Measurements from ENCODE around the gene RRAS2. TPM values are rescaled to one million over a fixed set of nuclear protein-coding genes. Genes with fewer than 3 reads are reported as not detected.

Gene RRAS2
- total and polyA plus RNA-seq, 2 of the 4 experiments (the other 2 are of a cell fraction): 85.5 to 106 TPM

DNA sequence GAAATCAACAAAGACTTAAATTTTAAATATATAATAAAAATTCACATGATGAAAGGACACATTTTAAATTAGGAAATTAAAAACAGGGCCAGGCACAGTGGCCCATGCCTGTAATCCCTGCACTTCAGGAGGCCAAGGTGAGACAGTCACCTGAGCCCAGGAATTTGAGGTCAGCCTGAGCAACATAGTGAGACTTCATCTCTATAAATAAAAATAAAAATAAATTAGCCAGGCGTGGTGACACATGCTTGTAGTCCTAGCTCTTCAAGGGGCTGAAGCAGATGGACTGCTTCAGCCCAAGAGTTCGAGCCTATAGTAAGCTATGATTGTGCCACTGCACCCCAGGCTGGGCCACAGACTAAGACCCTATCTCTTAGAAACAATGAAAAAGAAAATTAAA, 29.3 kb downstream of the RRAS2 start:
- dilution Hi-C loops (cut with HindIII; ENCODE audit: low sequenced_read_pairs, unreplicated experiment) (no loop called here), intact Hi-C loops (cut with micrococcal nuclease) (no loop called here), in situ Hi-C loops (cut with MboI; ENCODE audit: low sequenced_read_pairs) (no loop called here)
- Histone ChIP-seq H3K9ac (ENCODE audit: low read depth, low read length) (no peak overlapping the region), H3K4me2 (ENCODE audit: low read depth, low read length) (no peak overlapping the region), H4K5ac (ENCODE audit: low read depth, low read length) (no peak overlapping the region), H3K9me3 (ENCODE audit: control insufficient read depth, insufficient read depth, low read length) (no peaks in the 10 kb centered on the region), H3K18ac (ENCODE audit: low read depth, low read length) (no peak overlapping the region), H3K23ac (ENCODE audit: low read depth, low read length) (no peak overlapping the region), H3K27me3 (ENCODE audit: control insufficient read depth, insufficient read depth, low read length) (no peaks in the 10 kb centered on the region), H3K79me1 (ENCODE audit: low read depth in 1 of 2, low read length in 2 of 2) (peaks cover 9 to 65% of the 10 kb centered on the region in 2 experiments; a peak in 3 of 4 replicates), H3K9me1 (ENCODE audit: insufficient read depth, low read length) (no peaks in the 10 kb centered on the region), H4K91ac (ENCODE audit: insufficient read depth, low read depth, low read length) (no peak overlapping the region), H2BK15ac (ENCODE audit: low read depth, low read length) (no peak overlapping the region), H4K8ac (ENCODE audit: low read depth in 2 of 2, low read length in 2 of 2) (no peak overlapping the region), H2BK20ac (ENCODE audit: low read depth, low read length) (no peak overlapping the region), H2AK9ac (replicated peaks; ENCODE audit: low read depth, low read length, poor library complexity) (no peak overlapping the region), H4K20me1 (ENCODE audit: insufficient read depth, low read length) (peaks cover 42% of the 10 kb centered on the region), H3K27ac (ENCODE audit: insufficient read depth, low read length) (no peak overlapping the region), H3K4me3 (ENCODE audit: insufficient read depth, low read depth, low read length) (no peak overlapping the region), H2AK5ac (ENCODE audit: low read depth, low read length) (no peak overlapping the region), H2AFZ (replicated peaks; ENCODE audit: low read length, poor library complexity) (no peak overlapping the region), H3K36me3 (ENCODE audit: control insufficient read depth, insufficient read depth, low read length) (no peaks in the 10 kb centered on the region), H2BK5ac (ENCODE audit: low read depth, low read length, poor library complexity, severe bottlenecking) (no peak overlapping the region), H2BK120ac (ENCODE audit: low read depth, low read length) (no peak overlapping the region), H3K56ac (ENCODE audit: extremely low read depth, insufficient read depth, low read length) (no peak overlapping the region), H3K4ac (ENCODE audit: low read depth, low read length) (no peak overlapping the region), H3K4me1 (ENCODE audit: control insufficient read depth, insufficient read depth, low read length) (peaks cover 2% of the 10 kb centered on the region), H3K14ac (replicated peaks; ENCODE audit: low read depth, low read length) (no peak overlapping the region)
- BruUV-seq (replicated peaks): no TSS peak
- ATAC-seq (ENCODE audit: low read depth) (no peak), DNase-seq (no peak)
- ChIA-PET POLR2A (ENCODE audit: unreplicated experiment) (no interaction called here), CTCF (interaction anchor here (1.3 kb wide), 1 partner anchor 21 kb away, joined by 3 read pairs; no protein-coding TSS in a partner anchor)
- TF ChIP-seq MAFK (IDR thresholded peaks at IDR 0.05; ENCODE audit: low read depth, low read length): no peak
- TF ChIP-seq POLR2A (IDR thresholded peaks at IDR 0.05; ENCODE audit: low read depth, low read length): no peak
- WGBS, 2 experiments (ENCODE audit: extremely low coverage in 2 of 2, insufficient read length in 1 of 2): 100% methylated on average over 1 of the region's 2 CpGs; no CpG with 5 or more reads in 1 of the 2 experiments
